SJCRH30 (cell line): ENCODE results near the gene RING1. TPM values are rescaled to one million over a fixed set of nuclear protein-coding genes. Genes with fewer than 3 reads are reported as not detected.
A peak's percentile ranks its signal among the peaks of the same experiment; 100 is the strongest.

Source experiments
- DNase-seq, 2 experiments: peaks; one replicate each; pipeline ENCODE4 v3.0.0-alpha.2; 2015 to 2020
- H3K27ac ChIP-seq: fragments of 250-450 bp; sonication (Bioruptor Pico); 2 replicates; pipeline ENCODE4 v1.5.1; 2020; ENCODE audit warnings: mild to moderate bottlenecking, moderate library complexity
- H3K27me3 ChIP-seq: fragments of 250-450 bp; sonication (Bioruptor Pico); 2 replicates; pipeline ENCODE4 v1.5.1; 2020; ENCODE audit warnings: mild to moderate bottlenecking, moderate library complexity
- H3K36me3 ChIP-seq: fragments of 250-450 bp; sonication (Bioruptor Pico); 2 replicates; pipeline ENCODE4 v1.5.1; 2020; ENCODE audit warnings: mild to moderate bottlenecking, moderate library complexity
- H3K4me1 ChIP-seq: fragments of 250-450 bp; sonication (Bioruptor Pico); 2 replicates; pipeline ENCODE4 v1.5.1; 2020; ENCODE audit warnings: mild to moderate bottlenecking, moderate library complexity
- H3K4me3 ChIP-seq: fragments of 250-450 bp; sonication (Bioruptor Pico); 2 replicates; pipeline ENCODE4 v1.5.1; 2020; ENCODE audit warnings: mild to moderate bottlenecking, moderate library complexity
- H3K9me3 ChIP-seq: fragments of 250-450 bp; sonication (Bioruptor Pico); replicated peaks from 2 replicates; pipeline ENCODE4 v1.5.1; 2020; ENCODE audit warnings: mild to moderate bottlenecking, moderate library complexity
- total RNA-seq: library from RNA; depleted of rRNA; stranded (reverse); fragments of >200 nt; shearing (Covaris generic); gene quantifications from 2 replicates; pipeline ENCODE4 v1.2.3, GENCODE V29; 2014; rRNA removed

The RING1 gene
- 14.9 and 16.4 TPM in 2 replicates for total RNA-seq

GRCh38 chr6:33208091-33208967, at the start of gene RING1:
Gene RING1 (plus strand): TSS chr6:33208500. CDS start chr6:33208823, 323 bp downstream.
- H3K27me3 ChIP-seq, result no peaks in the 10 kb centered on the region
- peak; percentile 77 for DNase-seq
- H3K27ac ChIP-seq, result peak within 1 kb of the TSS; percentile 70
- H3K9me3 ChIP-seq, result no peaks in the 10 kb centered on the region
- H3K36me3 ChIP-seq, result peaks cover 9% of the 10 kb centered on the region
- H3K4me1 ChIP-seq, result peaks cover 16% of the 10 kb centered on the region
- peak within 1 kb of the TSS; percentile 75 for H3K4me3 ChIP-seq

GRCh38 chr6:33160096-33160495, 48.2 kb upstream of the RING1 start:
- no peak for DNase-seq
- no peak overlapping the region for H3K27ac ChIP-seq
- no peaks in the 10 kb centered on the region for H3K36me3 ChIP-seq
- peaks cover 9% of the 10 kb centered on the region; the same call in 1 of the 2 replicates for H3K27me3 ChIP-seq
- H3K4me3 ChIP-seq, result no peak overlapping the region
- no peaks in the 10 kb centered on the region for H3K9me3 ChIP-seq
- peaks cover 10% of the 10 kb centered on the region for H3K4me1 ChIP-seq

GRCh38 chr6:33160728-33161344, 47.5 kb upstream of the RING1 start:
- H3K9me3 ChIP-seq, result no peaks in the 10 kb centered on the region
- H3K36me3 ChIP-seq, result no peaks in the 10 kb centered on the region
- peak overlapping the region; percentile 52 for H3K4me3 ChIP-seq
- peak overlapping the region; percentile 41 for H3K27ac ChIP-seq
- peaks cover 10% of the 10 kb centered on the region for H3K4me1 ChIP-seq
- peaks cover 9% of the 10 kb centered on the region; the same call in 1 of the 2 replicates for H3K27me3 ChIP-seq
- peak; percentile 62 to 64 for DNase-seq

GRCh38 chr6:33161354-33162331, 46.7 kb upstream of the RING1 start:
- H3K27ac ChIP-seq, result peak overlapping the region; percentile 41
- H3K4me3 ChIP-seq, result peak overlapping the region; percentile 52
- no peaks in the 10 kb centered on the region for H3K36me3 ChIP-seq
- H3K9me3 ChIP-seq, result no peaks in the 10 kb centered on the region
- DNase-seq, result peak; percentile 76 to 79
- peaks cover 10% of the 10 kb centered on the region for H3K4me1 ChIP-seq
- H3K27me3 ChIP-seq, result peaks cover 8% of the 10 kb centered on the region; the same call in 1 of the 2 replicates

- Histone ChIP-seq H3K4me1 (peaks cover 10% of the 10 kb centered on the region), H3K27ac (no peak overlapping the region), H3K27me3 (no peaks in the 10 kb centered on the region), H3K4me3 (no peak overlapping the region), H3K9me3 (no peaks in the 10 kb centered on the region), H3K36me3 (no peaks in the 10 kb centered on the region)
- no peak for DNase-seq
These were observed 44.8 kb upstream of the RING1 start for GRCh38 chr6:33163540-33163939.

- Histone ChIP-seq H3K4me1 (peaks cover 10% of the 10 kb centered on the region), H3K9me3 (no peaks in the 10 kb centered on the region), H3K27ac (no peak overlapping the region), H3K36me3 (no peaks in the 10 kb centered on the region), H3K27me3 (no peaks in the 10 kb centered on the region), H3K4me3 (no peak overlapping the region)
- no peak for DNase-seq
These were observed 44.1 kb upstream of the RING1 start for GRCh38 chr6:33164176-33164575.

GRCh38 chr6:33164665-33165373, 43.5 kb upstream of the RING1 start:
- Histone ChIP-seq H3K27ac (no peak overlapping the region), H3K27me3 (no peaks in the 10 kb centered on the region), H3K9me3 (no peaks in the 10 kb centered on the region), H3K36me3 (no peaks in the 10 kb centered on the region), H3K4me3 (no peak overlapping the region), H3K4me1 (peaks cover 10% of the 10 kb centered on the region)
- DNase-seq, result no peak

GRCh38 chr6:33165581-33166258, 42.6 kb upstream of the RING1 start:
- H3K36me3 ChIP-seq, result no peaks in the 10 kb centered on the region
- no peaks in the 10 kb centered on the region for H3K27me3 ChIP-seq
- H3K4me3 ChIP-seq, result no peak overlapping the region
- peaks cover 7% of the 10 kb centered on the region for H3K4me1 ChIP-seq
- DNase-seq, result no peak
- no peak overlapping the region for H3K27ac ChIP-seq
- H3K9me3 ChIP-seq, result no peaks in the 10 kb centered on the region

- H3K9me3 ChIP-seq, result no peaks in the 10 kb centered on the region
- H3K36me3 ChIP-seq, result no peaks in the 10 kb centered on the region
- peaks cover 4% of the 10 kb centered on the region; the same call in 1 of the 2 replicates for H3K4me1 ChIP-seq
- no peak overlapping the region for H3K4me3 ChIP-seq
- H3K27ac ChIP-seq, result no peak overlapping the region
- H3K27me3 ChIP-seq, result no peaks in the 10 kb centered on the region
- DNase-seq, result no peak
These were observed 41.9 kb upstream of the RING1 start for GRCh38 chr6:33166363-33166762.

GRCh38 chr6:33166811-33167210, 41.5 kb upstream of the RING1 start:
- DNase-seq, result no peak
- H3K9me3 ChIP-seq, result no peaks in the 10 kb centered on the region

GRCh38 chr6:33167374-33168283, 40.7 kb upstream of the RING1 start:
- no peaks in the 10 kb centered on the region for H3K9me3 ChIP-seq
- no peaks in the 10 kb centered on the region for H3K27me3 ChIP-seq
- H3K4me3 ChIP-seq, result no peak overlapping the region
- no peak for DNase-seq
- no peaks in the 10 kb centered on the region for H3K4me1 ChIP-seq
- H3K36me3 ChIP-seq, result no peaks in the 10 kb centered on the region
- no peak overlapping the region for H3K27ac ChIP-seq

More at GRCh38 chr6:33166811-33167210, 41.5 kb upstream of the RING1 start:
- Histone ChIP-seq H3K36me3 (no peaks in the 10 kb centered on the region), H3K4me3 (no peak overlapping the region), H3K4me1 (peaks cover 4% of the 10 kb centered on the region; the same call in 1 of the 2 replicates), H3K27me3 (no peaks in the 10 kb centered on the region), H3K27ac (no peak overlapping the region)

- H3K4me3 ChIP-seq, result no peak overlapping the region
- DNase-seq, result no peak
- H3K4me1 ChIP-seq, result no peaks in the 10 kb centered on the region
- no peaks in the 10 kb centered on the region for H3K27me3 ChIP-seq
- H3K36me3 ChIP-seq, result no peaks in the 10 kb centered on the region
- no peak overlapping the region for H3K27ac ChIP-seq
- H3K9me3 ChIP-seq, result no peaks in the 10 kb centered on the region
These were observed 40.1 kb upstream of the RING1 start for GRCh38 chr6:33168284-33168601.

GRCh38 chr6:33168639-33169038, 39.7 kb upstream of the RING1 start:
- H3K27ac ChIP-seq, result no peak overlapping the region
- no peaks in the 10 kb centered on the region for H3K27me3 ChIP-seq
- no peaks in the 10 kb centered on the region for H3K9me3 ChIP-seq
- no peak overlapping the region for H3K4me3 ChIP-seq
- H3K36me3 ChIP-seq, result no peaks in the 10 kb centered on the region
- no peaks in the 10 kb centered on the region for H3K4me1 ChIP-seq
- no peak for DNase-seq
